Neuronal stem cell (in vitro differentiated cells): ENCODE results near the gene PSPC1. TPM values are rescaled to one million over a fixed set of nuclear protein-coding genes. Genes with fewer than 3 reads are reported as not detected.

Experiments used
- DNase-seq: peaks from one replicate; pipeline ENCODE4 v3.0.0-alpha.2; 2013; ENCODE audit warnings: low spot score
- H2AFZ ChIP-seq: one replicate; pipeline ENCODE4 v1.6.1; 2013; ENCODE audit warnings: mild to moderate bottlenecking, low read length, inconsistent platforms
- H2AK5ac ChIP-seq: 2 replicates; pipeline ENCODE4 v1.6.1; 2013; ENCODE audit warnings: low read depth, mild to moderate bottlenecking, inconsistent platforms, low read length, moderate library complexity, mixed read lengths
- H2BK120ac ChIP-seq: 2 replicates; pipeline ENCODE4 v1.6.1; 2013; ENCODE audit warnings: low read depth, mild to moderate bottlenecking, inconsistent platforms, low read length, moderate library complexity, mixed read lengths
- H2BK12ac ChIP-seq: one replicate; pipeline ENCODE4 v1.6.1; 2013; ENCODE audit warnings: low read length, inconsistent platforms
- H2BK15ac ChIP-seq: 2 replicates; pipeline ENCODE4 v1.6.1; 2013; ENCODE audit warnings: mild to moderate bottlenecking, low read length, inconsistent platforms, mixed read lengths
- H2BK5ac ChIP-seq: one replicate; pipeline ENCODE4 v1.6.1; 2013; ENCODE audit warnings: inconsistent platforms, mild to moderate bottlenecking, low read length, moderate library complexity
- H3K14ac ChIP-seq: one replicate; pipeline ENCODE4 v1.6.1; 2013; ENCODE audit warnings: low read length, inconsistent platforms
- H3K18ac ChIP-seq: 2 replicates; pipeline ENCODE4 v1.6.1; 2013; ENCODE audit warnings: low read length, inconsistent platforms
- H3K23ac ChIP-seq: 2 replicates; pipeline ENCODE4 v1.6.1; 2013; ENCODE audit warnings: low read depth, mild to moderate bottlenecking, mixed read lengths, low read length, inconsistent platforms; ENCODE audit not compliant: poor library complexity
- H3K27ac ChIP-seq: replicated peaks from 3 replicates; pipeline ENCODE4 v1.5.1; 2013; ENCODE audit warnings: low read length, inconsistent platforms
- H3K27me3 ChIP-seq, 3 experiments: 2 replicates each; pipeline ENCODE4 v1.6.1; 2013; ENCODE audit warnings: low read length in 3 of 3, mild to moderate bottlenecking in 2 of 3, inconsistent platforms in 1 of 3, low read depth in 1 of 3, mixed read lengths in 1 of 3, moderate library complexity in 1 of 3; ENCODE audit not compliant: control insufficient read depth in 3 of 3, insufficient read depth in 3 of 3
- H3K36me3 ChIP-seq, 2 donors: replicated peaks in 1 of 2; 2 replicates each; pipeline ENCODE4 v1.6.1; 2013; ENCODE audit warnings: low read length in 2 of 2; ENCODE audit not compliant: control insufficient read depth in 2 of 2, insufficient read depth in 2 of 2
- H3K4ac ChIP-seq: 2 replicates; pipeline ENCODE4 v1.6.1; 2013; ENCODE audit warnings: inconsistent platforms, mild to moderate bottlenecking, low read length, moderate library complexity
- H3K4me1 ChIP-seq, 2 donors: 1 replicate in 1 of 2; 2 replicates in 1 of 2; pipeline ENCODE4 v1.6.1; 2013; ENCODE audit warnings: low read length in 2 of 2, low read depth in 1 of 2; ENCODE audit not compliant: control insufficient read depth in 2 of 2, insufficient read depth in 1 of 2
- H3K4me2 ChIP-seq: one replicate; pipeline ENCODE4 v1.6.1; 2013; ENCODE audit warnings: mild to moderate bottlenecking, low read length, inconsistent platforms; ENCODE audit not compliant: insufficient read depth, poor library complexity, severe bottlenecking
- H3K4me3 ChIP-seq, 2 donors: 2 replicates each; pipeline ENCODE4 v1.5.1; 2013; ENCODE audit warnings: low read length in 2 of 2, mild to moderate bottlenecking in 2 of 2, inconsistent platforms in 1 of 2, moderate library complexity in 1 of 2
- H3K79me1 ChIP-seq: one replicate; pipeline ENCODE4 v1.6.1; 2013; ENCODE audit warnings: low read depth, mild to moderate bottlenecking, inconsistent platforms, low read length, moderate library complexity
- H3K9ac ChIP-seq: one replicate; pipeline ENCODE4 v1.6.1; 2013; ENCODE audit warnings: mild to moderate bottlenecking, low read depth, low read length, inconsistent platforms; ENCODE audit not compliant: poor library complexity
- H3K9me3 ChIP-seq, 2 donors: replicated peaks in 1 of 2; 2 replicates each; pipeline versions ENCODE3 to v1.6.1; 2013; ENCODE audit warnings: low read length in 2 of 2, mild to moderate bottlenecking in 2 of 2, inconsistent platforms in 1 of 2, low read depth in 1 of 2, mixed read lengths in 1 of 2, moderate library complexity in 1 of 2; ENCODE audit not compliant: control insufficient read depth in 2 of 2, insufficient read depth in 1 of 2
- H4K8ac ChIP-seq: one replicate; pipeline ENCODE4 v1.6.1; 2013; ENCODE audit warnings: low read depth, mild to moderate bottlenecking, inconsistent platforms, low read length, moderate library complexity
- H4K91ac ChIP-seq: one replicate; pipeline ENCODE4 v1.6.1; 2013; ENCODE audit warnings: low read length, low read depth, mild to moderate bottlenecking, inconsistent platforms; ENCODE audit not compliant: poor library complexity
- WGBS, 2 donors: extraction: QIAGEN DNeasy Blood & Tissue Kit; methylation state at CpG; one replicate each; pipeline ENCODE4 v1.1.7; 2013; ENCODE audit warnings: missing lambda C conversion rate in 2 of 2, mixed read lengths in 1 of 2; ENCODE audit not compliant: insufficient read length in 2 of 2, insufficient replicate concordance in 1 of 2; ENCODE audit errors: extremely low coverage in 2 of 2; 5-methylcytosine and 5-hydroxymethylcytosine counted together
- small RNA-seq: library from polyadenylated mRNA; stranded (forward); fragments of <200 nt; extraction: miRNeasy Mini kit (QIAGEN cat#:217004); gene quantifications from one replicate; pipeline ENCODE3, GENCODE V24; 2013; ENCODE audit not compliant: insufficient read depth

PSPC1 gene

DNA sequence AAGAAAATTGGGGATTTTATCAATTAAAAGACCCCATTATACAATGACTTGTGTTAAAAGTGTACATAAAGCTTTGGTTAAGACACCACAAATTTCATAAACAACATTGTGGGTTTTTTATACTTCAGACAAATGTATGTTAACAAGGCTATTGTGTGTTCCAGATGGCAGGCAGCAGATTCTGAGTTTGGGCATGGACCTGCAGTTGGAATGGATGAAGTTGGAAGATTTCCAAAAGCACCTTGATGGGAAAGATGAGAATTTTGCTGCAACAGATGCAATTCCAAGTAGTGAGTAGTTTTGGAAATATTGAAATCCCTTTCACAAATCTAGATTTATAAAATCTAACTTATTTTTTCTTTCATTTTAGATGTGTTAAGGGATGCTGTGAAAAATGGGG, 123.9 kb downstream of the PSPC1 start:
- Histone ChIP-seq H2AK5ac (no peak overlapping the region), H2AFZ (no peak overlapping the region), H4K91ac (no peak overlapping the region), H3K4me2 (no peak overlapping the region), H3K23ac (no peak overlapping the region), H3K36me3 (peaks cover 8 to 75% of the 10 kb centered on the region in 2 donors), H3K4me3 (no peak overlapping the region), H3K27me3 (no peaks in the 10 kb centered on the region), H3K4me1 (no peaks in the 10 kb centered on the region), H2BK120ac (no peak overlapping the region), H3K9me3 (no peaks in the 10 kb centered on the region), H3K14ac (no peak overlapping the region), H3K4ac (no peak overlapping the region), H3K79me1 (no peaks in the 10 kb centered on the region), H3K9ac (no peak overlapping the region), H2BK15ac (no peak overlapping the region), H2BK12ac (no peak overlapping the region), H4K8ac (no peak overlapping the region), H2BK5ac (no peak overlapping the region), H3K18ac (no peak overlapping the region), H3K27ac (no peak overlapping the region)
- DNase-seq = no peak

- no peaks in the 10 kb centered on the region for H3K9me3 ChIP-seq
- H3K14ac ChIP-seq = no peak overlapping the region
- H3K27me3 ChIP-seq = no peaks in the 10 kb centered on the region
- H3K27ac ChIP-seq = no peak overlapping the region
- H2BK15ac ChIP-seq = no peak overlapping the region
- no peak overlapping the region for H3K4ac ChIP-seq
- H3K18ac ChIP-seq = no peak overlapping the region
- H2BK120ac ChIP-seq = no peak overlapping the region
- H3K4me2 ChIP-seq = no peak overlapping the region
- no peak overlapping the region for H4K91ac ChIP-seq
- H3K4me3 ChIP-seq = no peak overlapping the region
- DNase-seq = no peak
- no peaks in the 10 kb centered on the region for H3K79me1 ChIP-seq
- no peak overlapping the region for H4K8ac ChIP-seq
- H3K9ac ChIP-seq = no peak overlapping the region
- H2AK5ac ChIP-seq = no peak overlapping the region
- no peak overlapping the region for H3K23ac ChIP-seq
- H2BK5ac ChIP-seq = no peak overlapping the region
- H2AFZ ChIP-seq = no peak overlapping the region
- peaks cover 3 to 73% of the 10 kb centered on the region in 2 donors for H3K36me3 ChIP-seq
- H2BK12ac ChIP-seq = no peak overlapping the region
- H3K4me1 ChIP-seq = no peaks in the 10 kb centered on the region
- WGBS, 2 donors = no CpG with 5 or more reads among the region's 4 CpGs
These were observed 124.7 kb downstream of the PSPC1 start for GRCh38 chr13:19657872-19658591.

Small RNAs within 50 kb of the gene (small RNA-seq; reads per million reads assigned to genes)
- gene RN7SL166P = not detected
